Measurements from ENCODE around the gene FBP1.
A peak's percentile ranks its signal among the peaks of the same experiment; 100 is the strongest.

The FBP1 gene

GRCh38 chr9:94639061-94639998 is at the start of gene FBP1:
Gene FBP1 (minus strand): TSS chr9:94639518. CDS start chr9:94639310, 208 bp downstream.
- Histone ChIP-seq H3K4me1 (peaks cover 0 to 14% (median 6%) of the 10 kb centered on the region in 4 donors), H3K4me3 (peak within 1 kb of the TSS; percentile 52 to 59), H3K27ac (no peak within 1 kb of the TSS), H3K9me3 (no peaks in the 10 kb centered on the region), H3K36me3 (no peaks in the 10 kb centered on the region), H3K27me3 (peaks cover 0 to 12% of the 10 kb centered on the region in 2 donors)
- intact Hi-C loops (cut with DNase I; ENCODE audit: low total_unique reads), result no loop called here
- peak; percentile 51 to 75 for DNase-seq
- TF ChIP-seq, protein P1, sequence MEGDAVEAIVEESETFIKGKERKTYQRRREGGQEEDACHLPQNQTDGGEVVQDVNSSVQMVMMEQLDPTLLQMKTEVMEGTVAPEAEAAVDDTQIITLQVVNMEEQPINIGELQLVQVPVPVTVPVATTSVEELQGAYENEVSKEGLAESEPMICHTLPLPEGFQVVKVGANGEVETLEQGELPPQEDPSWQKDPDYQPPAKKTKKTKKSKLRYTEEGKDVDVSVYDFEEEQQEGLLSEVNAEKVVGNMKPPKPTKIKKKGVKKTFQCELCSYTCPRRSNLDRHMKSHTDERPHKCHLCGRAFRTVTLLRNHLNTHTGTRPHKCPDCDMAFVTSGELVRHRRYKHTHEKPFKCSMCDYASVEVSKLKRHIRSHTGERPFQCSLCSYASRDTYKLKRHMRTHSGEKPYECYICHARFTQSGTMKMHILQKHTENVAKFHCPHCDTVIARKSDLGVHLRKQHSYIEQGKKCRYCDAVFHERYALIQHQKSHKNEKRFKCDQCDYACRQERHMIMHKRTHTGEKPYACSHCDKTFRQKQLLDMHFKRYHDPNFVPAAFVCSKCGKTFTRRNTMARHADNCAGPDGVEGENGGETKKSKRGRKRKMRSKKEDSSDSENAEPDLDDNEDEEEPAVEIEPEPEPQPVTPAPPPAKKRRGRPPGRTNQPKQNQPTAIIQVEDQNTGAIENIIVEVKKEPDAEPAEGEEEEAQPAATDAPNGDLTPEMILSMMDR (IDR thresholded peaks at IDR 0.05), result no peak

- intact Hi-C loops (cut with DNase I; ENCODE audit: low total_unique reads), result loop anchor here (10.0 kb wide), 1 partner anchor 87 kb away; no protein-coding TSS in a partner anchor
These were observed 48.1 kb upstream of the FBP1 start for GRCh38 chr9:94687451-94687850.

GRCh38 chr9:94685359-94685758 is 46.0 kb upstream of the FBP1 start:
- TF ChIP-seq, protein P1 (IDR thresholded peaks at IDR 0.05), result no peak
- H3K4me1 ChIP-seq, result peaks cover 0 to 21% (median 4%) of the 10 kb centered on the region in 4 donors
- intact Hi-C loops (cut with DNase I; ENCODE audit: low total_unique reads), result loop anchor here (10.0 kb wide), 1 partner anchor 89 kb away; no protein-coding TSS in a partner anchor

More at GRCh38 chr9:94687451-94687850, 48.1 kb upstream of the FBP1 start:
- no peak for DNase-seq
- Histone ChIP-seq H3K27ac (no peak overlapping the region), H3K9me3 (no peaks in the 10 kb centered on the region), H3K4me3 (no peak overlapping the region), H3K36me3 (no peaks in the 10 kb centered on the region), H3K27me3 (no peaks in the 10 kb centered on the region), H3K4me1 (peaks cover 0 to 12% (median 4%) of the 10 kb centered on the region in 4 donors)
- TF ChIP-seq, protein P1 (IDR thresholded peaks at IDR 0.05), result no peak

DNA sequence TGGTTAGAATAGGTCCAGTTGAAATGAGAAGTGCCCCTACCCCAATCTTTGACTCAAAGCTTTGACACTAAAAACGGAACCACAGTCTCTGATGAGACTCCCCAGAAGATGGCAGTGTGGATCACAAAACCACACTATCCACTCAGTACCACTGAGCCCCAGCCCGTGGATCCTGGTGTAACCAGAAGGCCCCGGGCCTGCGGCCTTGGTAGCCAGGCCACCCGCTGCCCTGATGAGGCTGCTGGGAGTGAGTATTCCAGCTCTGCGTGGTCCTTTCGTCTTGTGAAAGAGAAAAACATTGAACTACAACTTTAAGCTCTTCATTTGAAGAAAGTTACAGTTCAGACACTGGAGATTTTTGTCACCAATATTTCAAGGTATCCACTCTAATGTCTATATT is 42.2 kb upstream of the FBP1 start:
- peaks cover 0 to 38% (median 12%) of the 10 kb centered on the region in 4 donors for H3K4me1 ChIP-seq
- H3K27me3 ChIP-seq, result no peaks in the 10 kb centered on the region
- no peak overlapping the region for H3K4me3 ChIP-seq
- peak overlapping the region; percentile 3 to 52 for H3K27ac ChIP-seq
- TF ChIP-seq, protein P1 (IDR thresholded peaks at IDR 0.05), result peak; percentile 73 to 86
- no peaks in the 10 kb centered on the region for H3K36me3 ChIP-seq
- intact Hi-C loops (cut with DNase I; ENCODE audit: low total_unique reads), result loop anchor here (5.0 to 10.0 kb wide), 2 partner anchors 93 to 451 kb away; no protein-coding TSS in a partner anchor
- peak; percentile 85 to 86 for DNase-seq
- H3K9me3 ChIP-seq, result no peaks in the 10 kb centered on the region

More at GRCh38 chr9:94685359-94685758, 46.0 kb upstream of the FBP1 start:
- DNase-seq, result no peak
- Histone ChIP-seq H3K27me3 (no peaks in the 10 kb centered on the region), H3K27ac (no peak overlapping the region), H3K9me3 (no peaks in the 10 kb centered on the region), H3K4me3 (no peak overlapping the region), H3K36me3 (no peaks in the 10 kb centered on the region)

- TF ChIP-seq, protein P1 (IDR thresholded peaks at IDR 0.05), result no peak
- peaks cover 0 to 38% (median 16%) of the 10 kb centered on the region in 4 donors for H3K4me1 ChIP-seq
- DNase-seq, result no peak
- no peak overlapping the region for H3K27ac ChIP-seq
- intact Hi-C loops (cut with DNase I; ENCODE audit: low total_unique reads), result loop anchor here (5.0 to 10.0 kb wide), 2 partner anchors 94 to 452 kb away; no protein-coding TSS in a partner anchor
- no peaks in the 10 kb centered on the region for H3K9me3 ChIP-seq
- no peaks in the 10 kb centered on the region for H3K27me3 ChIP-seq
- H3K4me3 ChIP-seq, result no peak overlapping the region
- H3K36me3 ChIP-seq, result no peaks in the 10 kb centered on the region
These were observed 41.3 kb upstream of the FBP1 start for GRCh38 chr9:94680621-94681020.

Measured in tibial artery (tissue), 4 donors.